T1000 (cell line): ENCODE measurements around the gene CD99L2.

Experiments used
- DNase-seq: peaks from one replicate; lab custom pipeline; 2025; ENCODE audit warnings: mixed read lengths; lab: John Stamatoyannopoulos, UW

Gene CD99L2

GRCh38 chrX:150762258-150763165 lies 136.0 kb downstream of the CD99L2 start:
- DNase-seq = no peak

- DNase-seq = no peak
Observed at GRCh38 chrX:150761819-150762216, 136.7 kb downstream of the CD99L2 start.

- DNase-seq = no peak
Observed at GRCh38 chrX:150761176-150761818, 137.2 kb downstream of the CD99L2 start.

GRCh38 chrX:150759568-150760416 lies 138.7 kb downstream of the CD99L2 start:
- no peak for DNase-seq

- no peak for DNase-seq
Observed at GRCh38 chrX:150757371-150757770, 141.1 kb downstream of the CD99L2 start.

GRCh38 chrX:150753968-150754367 lies 144.5 kb downstream of the CD99L2 start:
- DNase-seq = no peak

GRCh38 chrX:150753357-150753756 lies 145.1 kb downstream of the CD99L2 start:
- DNase-seq = no peak

- DNase-seq = no peak
Observed at GRCh38 chrX:150752124-150752523, 146.3 kb downstream of the CD99L2 start.

GRCh38 chrX:150736475-150736874 lies 162.0 kb downstream of the CD99L2 start:
- no peak for DNase-seq

GRCh38 chrX:150731795-150732194 lies 166.7 kb downstream of the CD99L2 start:
- no peak for DNase-seq

- DNase-seq = no peak
Observed at GRCh38 chrX:150730719-150731118, 167.7 kb downstream of the CD99L2 start.

- no peak for DNase-seq
Observed at GRCh38 chrX:150729956-150730355, 168.5 kb downstream of the CD99L2 start.

GRCh38 chrX:150719621-150720020 lies 178.8 kb downstream of the CD99L2 start:
- no peak for DNase-seq
